Esophagus muscularis mucosa (tissue), 4 donors: ENCODE results near the gene GATA3. TPM values are rescaled to one million over a fixed set of nuclear protein-coding genes. Genes with fewer than 3 reads are reported as not detected.
A peak's percentile ranks its signal among the peaks of the same experiment; 100 is the strongest.

Experiments
- DNase-seq: peaks from one replicate; pipeline ENCODE4 v3.0.0-alpha.2; 2017; ENCODE audit errors: extremely low spot score
- H3K27ac ChIP-seq, 4 donors: fragments of 200-600 bp; sonication (generic); replicated peaks in 1 of 4; 1 replicate in 3 of 4; 2 replicates in 1 of 4; pipeline ENCODE4 v1.5.1; 2016 to 2019; ENCODE audit warnings: mild to moderate bottlenecking in 1 of 4
- H3K27me3 ChIP-seq, 4 donors: fragments of 200-600 bp; sonication (generic); one replicate each; pipeline versions ENCODE4 v1.5.1 to v1.6.0; 2016 to 2019
- H3K36me3 ChIP-seq, 4 donors: fragments of 200-600 bp; sonication (generic); one replicate each; pipeline ENCODE4 v1.5.1; 2016 to 2019
- H3K4me1 ChIP-seq, 4 donors: fragments of 200-600 bp; sonication (generic); one replicate each; pipeline ENCODE4 v1.5.1; 2016 to 2019
- H3K4me3 ChIP-seq, 4 donors: fragments of 200-600 bp; sonication (generic); 1 replicate in 2 of 4; 2 replicates in 2 of 4; pipeline ENCODE4 v1.5.1; 2016 to 2019; ENCODE audit warnings: mild to moderate bottlenecking in 4 of 4, moderate library complexity in 1 of 4
- H3K9me3 ChIP-seq, 4 donors: fragments of 200-600 bp; sonication (generic); 1 replicate in 3 of 4; 2 replicates in 1 of 4; pipeline ENCODE4 v1.5.1; 2016 to 2019
- CTCF ChIP-seq, 3 experiments: fragments of 200-600 bp in 2 of 3; fragments of 450-650 bp in 1 of 3; sonication (generic) in 2 of 3; IDR thresholded peaks; one replicate each; pipeline ENCODE4 v1.5.1; 2017 to 2019; ENCODE audit warnings: antibody characterized with exemption in 3 of 3, mild to moderate bottlenecking in 2 of 3, moderate library complexity in 1 of 3
- EP300 ChIP-seq: sonication (generic); formaldehyde crosslinking; IDR thresholded peaks from one replicate; pipeline ENCODE4 v1.6.1; 2017; ENCODE audit warnings: antibody characterized with exemption
- POLR2A ChIP-seq: fragments of 450-650 bp; IDR thresholded peaks from one replicate; pipeline ENCODE4 v1.6.1; 2017; ENCODE audit warnings: antibody characterized with exemption, moderate library complexity, mild to moderate bottlenecking, low read depth
- POLR2AphosphoS5 ChIP-seq, 2 donors: sonication (generic); formaldehyde crosslinking; IDR thresholded peaks; one replicate each; pipeline ENCODE4 v1.6.1; 2017; ENCODE audit warnings: antibody characterized with exemption in 2 of 2
- WGBS: methylation state at CpG from one replicate; pipeline ENCODE4 v1.1.5; 2018; 5-methylcytosine and 5-hydroxymethylcytosine counted together
- intact Hi-C: fragments of 100-400 bp; cut with DNase I; formaldehyde crosslinking; loops from one replicate; pipeline ENCODE4 v1.15.1; 2023
- total RNA-seq, 4 donors: library from RNA; depleted of rRNA; stranded (reverse); fragments of >200 nt; gene quantifications; one replicate each; pipeline versions ENCODE4 v1.1.0 to v1.2.1, GENCODE V29; 2016

Gene GATA3
- total RNA-seq, 4 donors from 2014 or later: 0.19 to 0.46 (median 0.33) TPM; not detected in 1

GRCh38 chr10:8035006-8035640, 19.4 kb upstream of the GATA3 start:
- H3K9me3 ChIP-seq: no peaks in the 10 kb centered on the region
- H3K4me3 ChIP-seq: peak overlapping the region; percentile 25 to 38 (median 32)
- no peak for TF ChIP-seq EP300
- no peak for TF ChIP-seq POLR2A
- no peak for TF ChIP-seq POLR2AphosphoS5 (IDR thresholded peaks at IDR 0.05)
- TF ChIP-seq CTCF (IDR thresholded peaks at IDR 0.05): no peak
- no peak overlapping the region for H3K27ac ChIP-seq
- no peaks in the 10 kb centered on the region for H3K36me3 ChIP-seq
- intact Hi-C loops: no loop called here
- 15% methylated on average over 21 of the region's 32 CpGs for WGBS
- H3K27me3 ChIP-seq: peaks cover 3 to 99% (median 67%) of the 10 kb centered on the region in 4 donors
- no peak for DNase-seq
- H3K4me1 ChIP-seq: peaks cover 20 to 48% (median 44%) of the 10 kb centered on the region in 4 donors

- Histone ChIP-seq H3K36me3 (no peaks in the 10 kb centered on the region), H3K9me3 (no peaks in the 10 kb centered on the region), H3K27ac (no peak overlapping the region), H3K4me1 (peaks cover 20 to 48% (median 44%) of the 10 kb centered on the region in 4 donors), H3K4me3 (peak overlapping the region in 1 of 4 donors; percentile 30), H3K27me3 (peaks cover 3 to 100% (median 73%) of the 10 kb centered on the region in 4 donors)
- intact Hi-C loops: no loop called here
- DNase-seq: no peak
- WGBS: 6% methylated on average over 32 of the region's 47 CpGs
- no peak for TF ChIP-seq POLR2AphosphoS5 (IDR thresholded peaks at IDR 0.05)
- TF ChIP-seq CTCF (IDR thresholded peaks at IDR 0.05): no peak
- TF ChIP-seq POLR2A: no peak
- TF ChIP-seq EP300: no peak
Measured at GRCh38 chr10:8035641-8036470, 18.6 kb upstream of the GATA3 start.

- Histone ChIP-seq H3K27ac (no peak overlapping the region), H3K4me1 (peaks cover 20 to 48% (median 44%) of the 10 kb centered on the region in 4 donors), H3K4me3 (no peak overlapping the region), H3K36me3 (no peaks in the 10 kb centered on the region), H3K27me3 (peaks cover 3 to 100% (median 81%) of the 10 kb centered on the region in 4 donors), H3K9me3 (no peaks in the 10 kb centered on the region)
- intact Hi-C loops: no loop called here
- TF ChIP-seq POLR2AphosphoS5 (IDR thresholded peaks at IDR 0.05) (no peak), POLR2A (no peak), CTCF (IDR thresholded peaks at IDR 0.05) (no peak), EP300 (no peak)
- WGBS: 13% methylated on average over 15 of the region's 18 CpGs
- DNase-seq: no peak
Measured at GRCh38 chr10:8036506-8037198, 17.8 kb upstream of the GATA3 start.

GRCh38 chr10:8037199-8037801, 17.2 kb upstream of the GATA3 start:
- Histone ChIP-seq H3K27ac (no peak overlapping the region), H3K36me3 (no peaks in the 10 kb centered on the region), H3K4me1 (peaks cover 20 to 48% (median 44%) of the 10 kb centered on the region in 4 donors), H3K27me3 (peaks cover 3 to 100% (median 87%) of the 10 kb centered on the region in 4 donors), H3K9me3 (no peaks in the 10 kb centered on the region), H3K4me3 (no peak overlapping the region)
- TF ChIP-seq EP300 (no peak), POLR2A (no peak), CTCF (IDR thresholded peaks at IDR 0.05) (no peak), POLR2AphosphoS5 (IDR thresholded peaks at IDR 0.05) (no peak)
- intact Hi-C loops: no loop called here
- 11% methylated on average over 32 of the region's 32 CpGs for WGBS
- no peak for DNase-seq
